Breast epithelium (tissue), 4 donors: ENCODE data around the gene QRFP. TPM values are rescaled to one million over a fixed set of nuclear protein-coding genes. Genes with fewer than 3 reads are reported as not detected.

Experiments
- DNase-seq, 2 donors: peaks; one replicate each; pipeline ENCODE4 v3.0.0-alpha.2; 2019; ENCODE audit warnings: low spot score in 2 of 2
- H3K27ac ChIP-seq, 2 donors: fragments of 200-600 bp; sonication (generic) in 1 of 2; one replicate each; pipeline ENCODE4 v1.5.1; 2016 to 2019; ENCODE audit warnings: mild to moderate bottlenecking in 1 of 2
- H3K27me3 ChIP-seq, 2 donors: fragments of 200-600 bp; sonication (generic) in 1 of 2; one replicate each; pipeline versions ENCODE4 v1.5.1 to v1.6.0; 2017 to 2019; ENCODE audit warnings: control low read depth in 1 of 2, mild to moderate bottlenecking in 1 of 2
- H3K36me3 ChIP-seq: fragments of 200-600 bp; one replicate; pipeline ENCODE4 v1.5.1; 2019
- H3K4me1 ChIP-seq, 2 donors: fragments of 200-600 bp; sonication (generic); one replicate each; pipeline ENCODE4 v1.5.1; 2016 to 2019; ENCODE audit warnings: control low read depth in 1 of 2
- H3K4me3 ChIP-seq, 3 donors: fragments of 200-600 bp; sonication (generic); 1 replicate in 2 of 3; 2 replicates in 1 of 3; pipeline ENCODE4 v1.5.1; 2016 to 2019; ENCODE audit warnings: mild to moderate bottlenecking in 3 of 3, moderate library complexity in 2 of 3
- H3K9me3 ChIP-seq, 2 donors: fragments of 200-600 bp; sonication (generic) in 1 of 2; one replicate each; pipeline ENCODE4 v1.5.1; 2016 to 2019; ENCODE audit warnings: control low read depth in 1 of 2
- POLR2A ChIP-seq: fragments of 450-650 bp; IDR thresholded peaks from one replicate; pipeline ENCODE4 v1.6.1; 2016; ENCODE audit warnings: antibody characterized with exemption, mild to moderate bottlenecking, moderate library complexity
- POLR2AphosphoS5 ChIP-seq, 3 donors: sonication (generic); formaldehyde crosslinking; IDR thresholded peaks; one replicate each; pipeline ENCODE4 v1.6.1; 2017; ENCODE audit warnings: antibody characterized with exemption in 3 of 3
- intact Hi-C: fragments of 100-400 bp; cut with DNase I; formaldehyde crosslinking; loops from one replicate; pipeline ENCODE4 v1.15.1; 2023; ENCODE audit warnings: low total_unique reads
- total RNA-seq, 3 donors: library from RNA; depleted of rRNA; stranded (reverse); fragments of >200 nt; gene quantifications; one replicate each; pipeline ENCODE4 v1.1.0, GENCODE V29; 2016
- TF ChIP-seq, protein P1 (sequence below), 3 donors: fragments of 450-650 bp; IDR thresholded peaks; one replicate each; pipeline ENCODE4 v1.5.1; 2016 to 2017; ENCODE audit warnings: antibody characterized with exemption in 3 of 3, mild to moderate bottlenecking in 3 of 3, moderate library complexity in 3 of 3

QRFP gene
- total RNA-seq, 3 donors from 2014 or later, result not detected

GRCh38 chr9:130858739-130859705 is 37.6 kb downstream of the QRFP start:
- peaks cover 9% of the 10 kb centered on the region for H3K36me3 ChIP-seq
- DNase-seq, result no peak
- no peaks in the 10 kb centered on the region for H3K27me3 ChIP-seq
- peak overlapping the region; percentile 61 to 80 for H3K27ac ChIP-seq
- TF ChIP-seq, protein P1, sequence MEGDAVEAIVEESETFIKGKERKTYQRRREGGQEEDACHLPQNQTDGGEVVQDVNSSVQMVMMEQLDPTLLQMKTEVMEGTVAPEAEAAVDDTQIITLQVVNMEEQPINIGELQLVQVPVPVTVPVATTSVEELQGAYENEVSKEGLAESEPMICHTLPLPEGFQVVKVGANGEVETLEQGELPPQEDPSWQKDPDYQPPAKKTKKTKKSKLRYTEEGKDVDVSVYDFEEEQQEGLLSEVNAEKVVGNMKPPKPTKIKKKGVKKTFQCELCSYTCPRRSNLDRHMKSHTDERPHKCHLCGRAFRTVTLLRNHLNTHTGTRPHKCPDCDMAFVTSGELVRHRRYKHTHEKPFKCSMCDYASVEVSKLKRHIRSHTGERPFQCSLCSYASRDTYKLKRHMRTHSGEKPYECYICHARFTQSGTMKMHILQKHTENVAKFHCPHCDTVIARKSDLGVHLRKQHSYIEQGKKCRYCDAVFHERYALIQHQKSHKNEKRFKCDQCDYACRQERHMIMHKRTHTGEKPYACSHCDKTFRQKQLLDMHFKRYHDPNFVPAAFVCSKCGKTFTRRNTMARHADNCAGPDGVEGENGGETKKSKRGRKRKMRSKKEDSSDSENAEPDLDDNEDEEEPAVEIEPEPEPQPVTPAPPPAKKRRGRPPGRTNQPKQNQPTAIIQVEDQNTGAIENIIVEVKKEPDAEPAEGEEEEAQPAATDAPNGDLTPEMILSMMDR (IDR thresholded peaks at IDR 0.05), result no peak
- TF ChIP-seq POLR2A (no peak), POLR2AphosphoS5 (IDR thresholded peaks at IDR 0.05) (no peak)
- intact Hi-C loops, result loop anchor here (10.0 kb wide), 1 partner anchor 94 kb away; no protein-coding TSS in a partner anchor
- peak overlapping the region in 1 of 3 donors; percentile 36 for H3K4me3 ChIP-seq
- peaks cover 5 to 17% of the 10 kb centered on the region in 2 donors for H3K4me1 ChIP-seq
- H3K9me3 ChIP-seq, result no peaks in the 10 kb centered on the region

- Histone ChIP-seq H3K27ac (peak overlapping the region; percentile 61 to 80), H3K36me3 (peaks cover 9% of the 10 kb centered on the region), H3K27me3 (no peaks in the 10 kb centered on the region), H3K4me3 (peak overlapping the region in 1 of 3 donors; percentile 36), H3K9me3 (no peaks in the 10 kb centered on the region), H3K4me1 (peaks cover 5 to 12% of the 10 kb centered on the region in 2 donors)
- peak in 1 of 2 donors; percentile 53 for DNase-seq
- TF ChIP-seq, protein P1 (IDR thresholded peaks at IDR 0.05), result no peak
- TF ChIP-seq POLR2AphosphoS5 (IDR thresholded peaks at IDR 0.05), result peak in 2 of 3 donors; percentile 22 to 60
- intact Hi-C loops, result loop anchor here (10.0 kb wide), 1 partner anchor 93 kb away; no protein-coding TSS in a partner anchor
Measured at GRCh38 chr9:130857864-130858738, 38.5 kb downstream of the QRFP start.

GRCh38 chr9:130856474-130856873 is 40.1 kb downstream of the QRFP start:
- no peak for DNase-seq
- H3K27me3 ChIP-seq, result no peaks in the 10 kb centered on the region
- intact Hi-C loops, result loop anchor here (10.0 kb wide), 1 partner anchor 92 kb away; no protein-coding TSS in a partner anchor
- H3K36me3 ChIP-seq, result peaks cover 9% of the 10 kb centered on the region
- no peak for TF ChIP-seq POLR2AphosphoS5 (IDR thresholded peaks at IDR 0.05)
- TF ChIP-seq, protein P1 (IDR thresholded peaks at IDR 0.05), result no peak
- no peak for TF ChIP-seq POLR2A
- H3K4me1 ChIP-seq, result peaks cover 5 to 12% of the 10 kb centered on the region in 2 donors
- no peak overlapping the region for H3K4me3 ChIP-seq
- no peaks in the 10 kb centered on the region for H3K9me3 ChIP-seq
- H3K27ac ChIP-seq, result no peak overlapping the region

DNA sequence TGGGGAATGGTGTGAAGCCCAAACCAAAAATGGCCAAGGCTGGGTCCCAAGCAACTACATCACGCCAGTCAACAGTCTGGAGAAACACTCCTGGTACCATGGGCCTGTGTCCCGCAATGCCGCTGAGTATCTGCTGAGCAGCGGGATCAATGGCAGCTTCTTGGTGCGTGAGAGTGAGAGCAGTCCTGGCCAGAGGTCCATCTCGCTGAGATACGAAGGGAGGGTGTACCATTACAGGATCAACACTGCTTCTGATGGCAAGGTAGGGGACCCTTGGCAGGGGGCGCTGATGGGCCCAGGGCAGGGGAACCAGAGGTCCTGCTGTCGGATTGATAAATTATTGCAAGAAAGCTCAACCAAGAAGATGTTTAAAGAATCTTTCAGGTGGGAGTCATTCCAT is 41.8 kb downstream of the QRFP start:
- intact Hi-C loops, result loop anchor here (10.0 kb wide), 1 partner anchor 90 kb away; no protein-coding TSS in a partner anchor
- no peaks in the 10 kb centered on the region for H3K27me3 ChIP-seq
- H3K36me3 ChIP-seq, result peaks cover 9% of the 10 kb centered on the region
- H3K4me1 ChIP-seq, result peaks cover 5 to 12% of the 10 kb centered on the region in 2 donors
- DNase-seq, result no peak
- H3K27ac ChIP-seq, result no peak overlapping the region
- TF ChIP-seq POLR2A, result no peak
- no peak overlapping the region for H3K4me3 ChIP-seq
- H3K9me3 ChIP-seq, result no peaks in the 10 kb centered on the region

- H3K9me3 ChIP-seq, result no peaks in the 10 kb centered on the region
- intact Hi-C loops, result loop anchor here (10.0 kb wide), 1 partner anchor 89 kb away; no protein-coding TSS in a partner anchor
- H3K27me3 ChIP-seq, result no peaks in the 10 kb centered on the region
- H3K4me3 ChIP-seq, result no peak overlapping the region
- TF ChIP-seq POLR2A (no peak), POLR2AphosphoS5 (IDR thresholded peaks at IDR 0.05) (no peak)
- TF ChIP-seq, protein P1 (IDR thresholded peaks at IDR 0.05), result no peak
- H3K4me1 ChIP-seq, result peaks cover 5 to 12% of the 10 kb centered on the region in 2 donors
- peaks cover 9% of the 10 kb centered on the region for H3K36me3 ChIP-seq
- DNase-seq, result no peak
- no peak overlapping the region for H3K27ac ChIP-seq
Measured at GRCh38 chr9:130854092-130854491, 42.5 kb downstream of the QRFP start.
